HG02678 (cell line): ENCODE measurements around the gene SLC6A8.
A peak's percentile ranks its signal among the peaks of the same experiment; 100 is the strongest.
"Not testable (repeated sequence)": the region's sequence is repeated elsewhere in the genome, so short reads cannot be mapped to it uniquely, and the experiment has no call there.

Source experiments
- ATAC-seq: cut with Tn5 transposase; IDR thresholded peaks from one replicate; pipeline ENCODE4 v1.9.1; 2021; ENCODE audit warnings: mild to moderate bottlenecking, moderate library complexity; ENCODE audit not compliant: unreplicated experiment

SLC6A8 gene

GRCh38 chrX:153704631-153705402 lies 17.1 kb downstream of the SLC6A8 start:
- ATAC-seq: not testable (repeated sequence)

GRCh38 chrX:153705403-153706060 lies 17.8 kb downstream of the SLC6A8 start:
- ATAC-seq: not testable (repeated sequence)

DNA sequence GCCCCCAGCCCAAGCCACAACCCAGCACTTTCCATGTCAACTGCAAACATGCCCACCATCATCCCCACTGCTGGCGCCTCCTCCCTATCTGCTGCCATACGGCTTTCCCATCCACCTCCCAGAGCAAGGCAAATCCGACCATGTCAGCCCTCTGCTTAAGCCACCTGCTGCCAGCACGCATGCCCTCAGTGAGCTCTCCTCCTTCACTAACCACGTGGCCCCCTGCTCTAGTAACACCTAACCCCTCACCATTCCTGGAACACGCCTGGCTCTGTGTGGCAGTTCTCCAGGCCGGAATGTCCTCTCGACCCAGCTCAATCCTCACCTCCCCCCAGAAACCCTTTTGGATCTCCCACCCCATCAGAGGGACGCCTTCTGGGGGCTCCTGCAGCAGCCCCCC lies 19.1 kb downstream of the SLC6A8 start:
- no peak for ATAC-seq

DNA sequence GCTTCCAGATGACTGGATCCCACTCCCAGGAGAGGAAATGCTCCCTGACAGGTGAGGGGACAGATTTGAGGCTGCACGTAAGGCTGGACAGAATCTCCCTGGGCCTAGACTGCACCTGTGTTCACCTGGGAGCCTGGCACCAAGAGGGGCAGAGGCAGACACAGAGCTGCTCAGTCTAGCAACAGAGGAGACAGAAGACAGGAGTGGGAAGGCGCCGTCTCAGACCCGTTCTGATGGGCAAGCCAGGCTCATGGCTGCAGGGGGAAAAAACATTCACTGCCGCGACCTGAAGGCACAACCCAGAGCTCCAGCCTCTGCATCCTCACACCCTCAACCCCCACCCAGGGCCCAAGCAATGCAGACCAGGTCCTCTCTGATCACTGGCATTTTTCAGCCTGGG lies 19.7 kb downstream of the SLC6A8 start:
- ATAC-seq: no peak

- no peak for ATAC-seq
Measured at GRCh38 chrX:153708415-153708814, 20.7 kb downstream of the SLC6A8 start.

- no peak for ATAC-seq
Measured at GRCh38 chrX:153709726-153710674, 22.3 kb downstream of the SLC6A8 start.

DNA sequence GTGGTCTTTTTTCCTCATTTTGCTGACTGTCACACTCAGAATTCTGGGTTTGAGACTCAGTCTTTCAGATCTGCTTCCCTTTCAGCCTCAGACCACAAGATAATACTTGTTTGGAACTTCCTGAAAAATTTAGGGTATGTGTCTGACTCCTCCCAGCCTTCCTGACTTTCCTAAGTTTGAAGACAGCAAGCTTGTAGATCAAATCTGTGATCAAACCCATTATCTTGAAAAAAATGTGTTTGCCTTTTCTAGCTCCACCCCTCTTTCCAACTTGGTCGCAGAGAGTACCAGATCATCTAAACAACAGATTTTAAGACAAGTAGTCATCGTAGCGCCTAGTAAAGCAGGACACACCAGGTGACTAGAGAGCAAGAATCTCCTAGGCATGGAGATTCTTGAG lies 26.5 kb downstream of the SLC6A8 start:
- ATAC-seq: no peak

DNA sequence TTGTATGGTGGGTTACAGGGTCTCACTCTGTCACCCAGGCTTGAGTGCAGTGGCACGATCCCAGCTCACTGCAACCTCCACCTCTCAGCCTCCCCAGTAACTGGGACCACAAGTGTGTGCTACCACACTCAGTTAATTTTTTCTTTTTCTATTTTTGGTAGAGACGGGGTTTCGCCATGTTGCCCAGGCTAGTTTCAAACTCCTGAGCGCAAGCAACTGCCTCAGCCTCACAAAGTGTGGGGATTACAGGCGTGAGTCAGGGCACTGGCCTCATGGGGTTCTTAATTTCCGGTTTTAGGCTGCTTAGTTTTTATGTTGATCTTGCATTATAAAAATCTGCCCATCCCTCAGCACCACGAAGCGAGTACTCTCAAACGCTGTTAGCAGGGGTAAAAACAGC lies 29.7 kb downstream of the SLC6A8 start:
- ATAC-seq: no peak

DNA sequence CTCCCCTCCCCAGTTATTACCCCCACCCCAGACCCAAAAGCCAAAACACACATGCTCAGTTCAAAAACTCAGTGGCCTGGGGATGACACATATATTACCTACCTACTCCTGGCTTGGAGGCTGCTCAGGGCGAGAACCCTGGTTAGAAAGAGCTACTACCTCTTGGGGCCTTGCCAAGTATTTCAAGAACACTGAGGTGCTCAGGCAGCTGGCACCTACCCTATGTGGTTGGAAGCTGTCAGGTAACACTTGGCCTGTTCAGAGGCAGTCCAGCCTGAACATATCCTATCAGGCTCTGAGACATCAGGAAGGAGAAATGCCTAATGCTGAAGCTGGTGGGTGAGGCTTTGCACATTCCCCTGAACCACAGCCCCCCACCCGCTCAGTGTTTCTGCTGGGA lies 31.5 kb downstream of the SLC6A8 start:
- ATAC-seq: no peak

DNA sequence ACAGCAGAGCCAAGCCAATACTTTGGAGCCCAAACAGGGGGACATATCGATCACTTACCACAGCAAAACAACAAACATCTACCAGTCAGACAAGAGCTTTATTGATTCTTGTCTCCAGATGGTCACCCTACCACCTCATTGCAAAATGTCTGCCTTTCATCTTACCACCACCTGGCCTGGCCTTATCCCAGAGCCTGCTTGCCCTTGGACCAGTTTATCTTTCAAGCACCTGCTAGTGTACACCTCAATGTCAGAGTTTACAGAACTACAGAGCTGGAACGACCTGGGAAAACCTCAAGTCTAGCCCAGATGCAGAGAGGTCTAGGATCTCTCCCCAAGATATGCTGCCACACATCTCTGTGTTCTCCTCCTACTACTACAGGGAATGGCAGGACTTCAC lies 32.0 kb downstream of the SLC6A8 start:
- no peak for ATAC-seq

DNA sequence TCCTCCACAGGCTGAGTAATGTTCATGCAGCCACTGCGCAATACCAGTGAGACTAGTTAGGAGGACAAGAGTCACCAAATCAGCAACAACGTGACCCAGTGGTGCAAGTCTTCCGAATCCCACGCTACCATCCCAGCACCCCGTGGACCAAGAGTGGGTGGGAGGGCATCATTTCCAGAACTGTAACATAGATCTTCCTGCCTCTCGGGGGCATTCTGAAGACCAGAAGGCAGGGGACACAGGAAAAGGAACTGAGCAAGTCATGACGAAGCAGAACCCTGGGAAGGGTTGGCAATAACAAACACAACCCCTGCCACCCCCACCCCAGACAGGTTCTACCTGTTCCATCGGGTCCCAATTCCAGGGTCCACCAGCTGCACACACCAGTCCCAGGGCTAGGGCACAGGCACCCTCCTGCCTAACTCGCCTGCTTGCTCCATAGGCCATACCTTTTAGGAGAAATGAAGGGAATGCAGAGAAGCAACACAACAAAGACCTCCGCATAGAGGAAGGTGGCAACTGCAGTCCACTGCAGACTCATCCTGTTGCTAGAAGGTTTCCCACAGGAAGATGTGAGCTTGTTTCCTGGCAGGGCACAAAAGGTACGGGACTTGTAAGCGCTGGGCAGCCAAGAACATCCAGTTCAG lies 35.1 kb downstream of the SLC6A8 start:
- no peak for ATAC-seq

DNA sequence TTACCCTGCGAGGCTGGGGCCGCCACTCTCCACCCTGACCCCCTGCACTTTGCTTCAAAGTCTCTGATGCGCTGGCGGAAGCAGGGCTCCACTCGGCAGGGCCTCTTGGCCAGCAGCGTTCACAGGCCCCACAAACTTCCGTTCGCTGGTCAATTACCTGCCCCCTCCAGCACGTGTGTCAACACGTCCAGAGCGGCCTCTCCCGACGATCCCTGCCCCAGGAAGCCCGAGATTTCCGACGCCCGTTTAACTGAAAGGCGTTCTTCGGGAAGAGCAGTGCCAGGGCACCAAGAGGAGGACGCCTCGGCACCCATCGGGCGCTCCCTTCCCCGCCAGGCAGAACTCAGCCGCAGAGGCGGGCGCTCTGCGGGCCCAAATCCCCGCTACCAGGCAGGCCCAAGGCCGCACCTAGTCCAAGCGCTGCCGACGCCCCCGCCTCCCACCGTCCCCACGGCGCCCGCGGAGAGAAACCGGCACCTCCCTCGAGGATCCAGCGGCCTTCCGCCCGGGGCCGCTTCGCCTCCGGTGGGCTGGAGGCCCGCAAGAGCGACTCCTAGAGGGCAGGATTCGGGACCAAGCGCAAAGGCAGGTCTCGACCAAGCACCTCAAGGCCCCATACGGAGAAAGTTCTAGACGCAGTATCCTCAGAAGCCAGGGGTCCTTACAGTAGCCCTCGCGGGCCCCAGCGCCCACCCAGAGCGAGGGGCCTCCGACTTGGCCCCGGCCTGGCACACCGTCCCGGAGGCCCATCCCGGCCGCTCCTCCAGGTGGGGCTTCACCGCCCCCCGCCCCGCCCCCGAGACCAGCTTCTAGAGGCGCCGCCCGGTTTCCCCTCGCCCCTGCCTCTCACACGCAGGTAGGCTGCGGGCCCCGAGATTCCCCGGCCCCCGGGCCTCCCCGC lies 35.9 kb downstream of the SLC6A8 start:
- ATAC-seq: peak; percentile 30

DNA sequence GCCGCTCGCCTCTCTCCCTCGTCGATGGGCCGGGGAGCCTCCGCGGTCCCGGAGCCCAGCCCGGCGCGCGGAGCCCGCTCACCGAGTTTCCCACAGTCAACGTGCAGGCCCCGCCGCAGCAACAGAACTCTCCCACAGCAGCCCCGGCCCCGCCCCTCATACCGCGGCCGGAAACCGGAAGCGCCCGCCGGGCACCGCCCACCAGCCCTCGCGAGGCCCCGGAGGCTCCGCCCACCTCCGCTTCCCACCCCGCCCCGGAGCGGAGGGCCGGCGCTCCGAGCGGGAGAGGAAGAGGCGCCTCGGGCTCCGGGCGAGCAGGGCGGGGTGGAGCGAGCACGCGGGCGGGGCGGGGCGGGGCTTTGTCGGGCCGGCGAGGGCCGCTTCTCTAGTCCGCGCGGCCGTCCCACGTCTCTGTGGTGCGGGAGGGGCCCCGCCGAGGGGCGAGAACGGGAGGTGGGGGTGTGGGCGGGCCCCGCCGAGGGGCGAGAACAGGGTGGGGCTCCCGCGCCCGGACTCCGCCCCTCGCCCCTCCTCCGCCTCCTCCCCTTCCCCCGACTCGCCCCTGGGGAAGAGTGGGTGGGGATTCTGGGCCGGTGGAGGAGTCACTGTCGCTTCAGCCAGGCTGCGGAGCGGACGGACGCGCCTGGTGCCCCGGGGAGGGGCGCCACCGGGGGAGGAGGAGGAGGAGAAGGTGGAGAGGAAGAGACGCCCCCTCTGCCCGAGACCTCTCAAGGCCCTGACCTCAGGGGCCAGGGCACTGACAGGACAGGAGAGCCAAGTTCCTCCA lies 36.7 kb downstream of the SLC6A8 start, which contains the start of the genes ABCD1 and BCAP31:
TSS of gene ABCD1 (plus strand) at position 605 of the 787 bp plus-strand sequence. CDS start 411 bp downstream, outside the sequence.
TSS of gene BCAP31 (minus strand) at position 136 of the 787 bp plus-strand sequence. CDS start 1,143 bp downstream, outside the sequence.
- ATAC-seq: peak; percentile 56

DNA sequence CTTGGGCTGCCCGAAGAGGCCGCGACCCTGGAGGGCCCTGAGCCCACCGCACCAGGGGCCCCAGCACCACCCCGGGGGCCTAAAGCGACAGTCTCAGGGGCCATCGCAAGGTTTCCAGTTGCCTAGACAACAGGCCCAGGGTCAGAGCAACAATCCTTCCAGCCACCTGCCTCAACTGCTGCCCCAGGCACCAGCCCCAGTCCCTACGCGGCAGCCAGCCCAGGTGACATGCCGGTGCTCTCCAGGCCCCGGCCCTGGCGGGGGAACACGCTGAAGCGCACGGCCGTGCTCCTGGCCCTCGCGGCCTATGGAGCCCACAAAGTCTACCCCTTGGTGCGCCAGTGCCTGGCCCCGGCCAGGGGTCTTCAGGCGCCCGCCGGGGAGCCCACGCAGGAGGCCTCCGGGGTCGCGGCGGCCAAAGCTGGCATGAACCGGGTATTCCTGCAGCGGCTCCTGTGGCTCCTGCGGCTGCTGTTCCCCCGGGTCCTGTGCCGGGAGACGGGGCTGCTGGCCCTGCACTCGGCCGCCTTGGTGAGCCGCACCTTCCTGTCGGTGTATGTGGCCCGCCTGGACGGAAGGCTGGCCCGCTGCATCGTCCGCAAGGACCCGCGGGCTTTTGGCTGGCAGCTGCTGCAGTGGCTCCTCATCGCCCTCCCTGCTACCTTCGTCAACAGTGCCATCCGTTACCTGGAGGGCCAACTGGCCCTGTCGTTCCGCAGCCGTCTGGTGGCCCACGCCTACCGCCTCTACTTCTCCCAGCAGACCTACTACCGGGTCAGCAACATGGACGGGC lies 37.5 kb downstream of the SLC6A8 start:
- no peak for ATAC-seq

GRCh38 chrX:153725832-153726285 lies 38.1 kb downstream of the SLC6A8 start:
- no peak for ATAC-seq

GRCh38 chrX:153726286-153727122 lies 38.8 kb downstream of the SLC6A8 start:
- ATAC-seq: peak; percentile 46
